GM18867 (cell line): ENCODE data around the gene ARMC10.
"Not testable (repeated sequence)": the region's sequence is repeated elsewhere in the genome, so short reads cannot be mapped to it uniquely, and the experiment has no call there.

Source experiments
- ATAC-seq: cut with Tn5 transposase; IDR thresholded peaks from one replicate; pipeline ENCODE4 v1.9.1; 2021; ENCODE audit warnings: mild to moderate bottlenecking, moderate library complexity; ENCODE audit not compliant: unreplicated experiment

ARMC10 gene

GRCh38 chr7:103121641-103122040 lies 46.7 kb downstream of the ARMC10 start:
- ATAC-seq = no peak

- ATAC-seq = no peak
Measured at GRCh38 chr7:103123529-103123928, 48.6 kb downstream of the ARMC10 start.

GRCh38 chr7:103124429-103124979 lies 49.6 kb downstream of the ARMC10 start:
- ATAC-seq = no peak

GRCh38 chr7:103127006-103127405 lies 52.1 kb downstream of the ARMC10 start:
- no peak for ATAC-seq

GRCh38 chr7:103129702-103130549 lies 55.0 kb downstream of the ARMC10 start:
- no peak for ATAC-seq

GRCh38 chr7:103130901-103131624 lies 56.1 kb downstream of the ARMC10 start:
- no peak for ATAC-seq

- no peak for ATAC-seq
Measured at GRCh38 chr7:103132995-103133688, 58.2 kb downstream of the ARMC10 start.

GRCh38 chr7:103134836-103135554 lies 60.1 kb downstream of the ARMC10 start:
- no peak for ATAC-seq

GRCh38 chr7:103140061-103140460 lies 65.1 kb downstream of the ARMC10 start:
- ATAC-seq = no peak

- ATAC-seq = no peak
Measured at GRCh38 chr7:103140685-103141084, 65.7 kb downstream of the ARMC10 start.

- ATAC-seq = no peak
Measured at GRCh38 chr7:103141753-103142404, 66.9 kb downstream of the ARMC10 start.

- no peak for ATAC-seq
Measured at GRCh38 chr7:103142494-103142893, 67.6 kb downstream of the ARMC10 start.

- no peak for ATAC-seq
Measured at GRCh38 chr7:103143868-103144267, 68.9 kb downstream of the ARMC10 start.

- not testable (repeated sequence) for ATAC-seq
Measured at GRCh38 chr7:103144754-103145153, 69.8 kb downstream of the ARMC10 start.

- no peak for ATAC-seq
Measured at GRCh38 chr7:103148131-103148993, 73.4 kb downstream of the ARMC10 start.
